ENCODE measurements around the gene SYNRG. TPM values are rescaled to one million over a fixed set of nuclear protein-coding genes. Genes with fewer than 3 reads are reported as not detected.
"Not testable (repeated sequence)": the region's sequence is repeated elsewhere in the genome, so short reads cannot be mapped to it uniquely, and the experiment has no call there.

The SYNRG gene
- polyA plus RNA-seq, 1 donor (not counting 4 experiments of a cell fraction or from before 2014, with no cell fraction given), result 9.2 TPM

- peaks cover 30 to 45% of the 10 kb centered on the region in 2 experiments for H3K36me3 ChIP-seq (ENCODE audit: control insufficient read depth in 2 of 2, extremely low read depth in 1 of 2, insufficient read depth in 2 of 2, low read length in 2 of 2)
- no peaks in the 10 kb centered on the region for H3K27me3 ChIP-seq (ENCODE audit: control insufficient read depth, extremely low read depth, insufficient read depth, low read length)
- H3K9me1 ChIP-seq (ENCODE audit: control insufficient read depth, extremely low read depth, insufficient read depth, low read length), result no peaks in the 10 kb centered on the region
- H3K4me1 ChIP-seq (ENCODE audit: control insufficient read depth, extremely low read depth, insufficient read depth, low read length), result peaks cover 5% of the 10 kb centered on the region
- dilution Hi-C loops (cut with MboI; ENCODE audit: extremely low pct_ligation_motif_present, low sequenced_read_pairs), result no loop called here
- no peak overlapping the region for H2AFZ ChIP-seq (ENCODE audit: control insufficient read depth, low read length)
- peaks cover 21% of the 10 kb centered on the region for H4K20me1 ChIP-seq (ENCODE audit: control insufficient read depth, extremely low read depth, insufficient read depth, low read length)
- TF ChIP-seq EZH2 (IDR thresholded peaks at IDR 0.05; ENCODE audit: low read length), result no peak
- TF ChIP-seq CTCF (optimal IDR thresholded peaks at IDR 0.05 in 1 of 3, IDR thresholded peaks at IDR 0.05 in 1 of 3, conservative IDR thresholded peaks at IDR 0.05 in 1 of 3; ENCODE audit: extremely low read depth in 1 of 3, insufficient read depth in 2 of 3, low read length in 3 of 3), result no peak
- no peak overlapping the region for H3K4me3 ChIP-seq (ENCODE audit: control insufficient read depth in 2 of 3, extremely low read depth in 1 of 3, insufficient read depth in 2 of 3, low read depth in 1 of 3, low read length in 3 of 3)
- peaks cover 54% of the 10 kb centered on the region for H3K79me2 ChIP-seq (ENCODE audit: control insufficient read depth, insufficient read depth, low read length)
- H3K9ac ChIP-seq (ENCODE audit: control insufficient read depth, extremely low read depth, insufficient read depth, low read length), result no peak overlapping the region
- no peaks in the 10 kb centered on the region for H3K9me3 ChIP-seq (ENCODE audit: control insufficient read depth, low read depth, low read length)
- no peak overlapping the region for H3K4me2 ChIP-seq (ENCODE audit: control insufficient read depth, extremely low read depth, insufficient read depth, low read depth, low read length)
- no peak overlapping the region for H3K27ac ChIP-seq (ENCODE audit: control insufficient read depth, insufficient read depth, low read length)
- DNase-seq (ENCODE audit: low read depth, low spot score), result no peak
- no peak for FAIRE-seq
Observed at GRCh38 chr17:37512442-37513068, 96.7 kb downstream of the SYNRG start.

- H3K9ac ChIP-seq (ENCODE audit: control insufficient read depth, extremely low read depth, insufficient read depth, low read length); FAIRE-seq; DNase-seq (ENCODE audit: low read depth, low spot score); H2AFZ ChIP-seq (ENCODE audit: control insufficient read depth, low read length); H3K27me3 ChIP-seq (ENCODE audit: control insufficient read depth, extremely low read depth, insufficient read depth, low read length); H3K4me2 ChIP-seq (ENCODE audit: control insufficient read depth, extremely low read depth, insufficient read depth, low read depth, low read length); H3K27ac ChIP-seq (ENCODE audit: control insufficient read depth, insufficient read depth, low read length); H3K4me3 ChIP-seq (ENCODE audit: control insufficient read depth in 2 of 3, extremely low read depth in 1 of 3, insufficient read depth in 2 of 3, low read depth in 1 of 3, low read length in 3 of 3); H3K9me1 ChIP-seq (ENCODE audit: control insufficient read depth, extremely low read depth, insufficient read depth, low read length); H3K9me3 ChIP-seq (ENCODE audit: control insufficient read depth, low read depth, low read length); dilution Hi-C loops (cut with MboI; ENCODE audit: extremely low pct_ligation_motif_present, low sequenced_read_pairs): not testable (repeated sequence)
- Histone ChIP-seq H3K4me1 (ENCODE audit: control insufficient read depth, extremely low read depth, insufficient read depth, low read length) (peaks cover 11% of the 10 kb centered on the region), H4K20me1 (ENCODE audit: control insufficient read depth, extremely low read depth, insufficient read depth, low read length) (peaks cover 28% of the 10 kb centered on the region), H3K36me3 (ENCODE audit: control insufficient read depth in 2 of 2, extremely low read depth in 1 of 2, insufficient read depth in 2 of 2, low read length in 2 of 2) (peaks cover 30 to 50% of the 10 kb centered on the region in 2 experiments), H3K79me2 (ENCODE audit: control insufficient read depth, insufficient read depth, low read length) (peaks cover 63% of the 10 kb centered on the region)
Observed at GRCh38 chr17:37511642-37512041, 97.6 kb downstream of the SYNRG start.

- DNase-seq (ENCODE audit: low read depth, low spot score), result no peak
- H3K4me2 ChIP-seq (ENCODE audit: control insufficient read depth, extremely low read depth, insufficient read depth, low read depth, low read length), result no peak overlapping the region
- H3K36me3 ChIP-seq (ENCODE audit: control insufficient read depth in 2 of 2, extremely low read depth in 1 of 2, insufficient read depth in 2 of 2, low read length in 2 of 2), result peaks cover 33 to 54% of the 10 kb centered on the region in 2 experiments
- no peaks in the 10 kb centered on the region for H3K27me3 ChIP-seq (ENCODE audit: control insufficient read depth, extremely low read depth, insufficient read depth, low read length)
- peaks cover 10% of the 10 kb centered on the region for H3K4me1 ChIP-seq (ENCODE audit: control insufficient read depth, extremely low read depth, insufficient read depth, low read length)
- no peak for FAIRE-seq
- TF ChIP-seq CTCF (optimal IDR thresholded peaks at IDR 0.05 in 1 of 3, IDR thresholded peaks at IDR 0.05 in 1 of 3, conservative IDR thresholded peaks at IDR 0.05 in 1 of 3; ENCODE audit: extremely low read depth in 1 of 3, insufficient read depth in 2 of 3, low read length in 3 of 3) (no peak), EZH2 (IDR thresholded peaks at IDR 0.05; ENCODE audit: low read length) (no peak)
- no peaks in the 10 kb centered on the region for H3K9me1 ChIP-seq (ENCODE audit: control insufficient read depth, extremely low read depth, insufficient read depth, low read length)
- H3K9ac ChIP-seq (ENCODE audit: control insufficient read depth, extremely low read depth, insufficient read depth, low read length), result no peak overlapping the region
- no peak overlapping the region for H3K27ac ChIP-seq (ENCODE audit: control insufficient read depth, insufficient read depth, low read length)
- peaks cover 38% of the 10 kb centered on the region for H4K20me1 ChIP-seq (ENCODE audit: control insufficient read depth, extremely low read depth, insufficient read depth, low read length)
- H3K9me3 ChIP-seq (ENCODE audit: control insufficient read depth, low read depth, low read length), result no peaks in the 10 kb centered on the region
- peaks cover 79% of the 10 kb centered on the region for H3K79me2 ChIP-seq (ENCODE audit: control insufficient read depth, insufficient read depth, low read length)
- dilution Hi-C loops (cut with MboI; ENCODE audit: extremely low pct_ligation_motif_present, low sequenced_read_pairs), result no loop called here
- no peak overlapping the region for H2AFZ ChIP-seq (ENCODE audit: control insufficient read depth, low read length)
- H3K4me3 ChIP-seq (ENCODE audit: control insufficient read depth in 2 of 3, extremely low read depth in 1 of 3, insufficient read depth in 2 of 3, low read depth in 1 of 3, low read length in 3 of 3), result no peak overlapping the region
Observed at GRCh38 chr17:37510056-37510455, 99.2 kb downstream of the SYNRG start.
